HEK293 (cell line): ENCODE results near the gene NFE2L2.

Experiments
- BCL11B ChIP-seq: fragments of 450-650 bp; formaldehyde crosslinking; IDR thresholded peaks from 2 replicates; pipeline ENCODE4 v1.5.1; 2016; ENCODE audit warnings: low read depth, missing biosample characterization, missing genetic modification characterization
- GFI1B ChIP-seq: fragments of 450-650 bp; formaldehyde crosslinking; IDR thresholded peaks from 2 replicates; pipeline ENCODE4 v1.5.1; 2016; ENCODE audit warnings: missing biosample characterization, missing genetic modification characterization
- GLIS2 ChIP-seq: fragments of 450-650 bp; formaldehyde crosslinking; IDR thresholded peaks from 2 replicates; pipeline ENCODE4 v1.5.1; 2016; ENCODE audit warnings: missing biosample characterization, missing genetic modification characterization
- HOXA7 ChIP-seq: sonication (generic); formaldehyde crosslinking; IDR thresholded peaks from 2 replicates; pipeline ENCODE4 v1.8.1; 2022; ENCODE audit warnings: missing genetic modification reagents, borderline replicate concordance
- KLF16 ChIP-seq: fragments of 450-650 bp; formaldehyde crosslinking; IDR thresholded peaks from 2 replicates; pipeline ENCODE4 v1.5.1; 2017; ENCODE audit warnings: missing biosample characterization, missing genetic modification characterization
- PRDM1 ChIP-seq: fragments of 450-650 bp; formaldehyde crosslinking; IDR thresholded peaks from 2 replicates; pipeline ENCODE4; 2016; ENCODE audit warnings: missing biosample characterization, missing genetic modification characterization
- WT1 ChIP-seq: fragments of 450-650 bp; formaldehyde crosslinking; IDR thresholded peaks from 2 replicates; pipeline ENCODE4 v1.5.1; 2016; ENCODE audit warnings: missing biosample characterization, missing genetic modification characterization
- ZBTB1 ChIP-seq: fragments of 450-650 bp; formaldehyde crosslinking; IDR thresholded peaks from 2 replicates; pipeline ENCODE4 v1.5.1; 2016; ENCODE audit warnings: missing biosample characterization, missing genetic modification characterization
- ZBTB21 ChIP-seq: fragments of 450-650 bp; formaldehyde crosslinking; IDR thresholded peaks from 2 replicates; pipeline ENCODE4 v1.5.1; 2017; ENCODE audit warnings: missing biosample characterization, missing genetic modification characterization
- ZBTB48 ChIP-seq: fragments of 450-650 bp; formaldehyde crosslinking; IDR thresholded peaks from 2 replicates; pipeline ENCODE4 v1.5.1; 2016; ENCODE audit warnings: missing biosample characterization, missing genetic modification characterization
- ZNF10 ChIP-seq: fragments of 450-650 bp; formaldehyde crosslinking; IDR thresholded peaks from 2 replicates; pipeline ENCODE4 v1.5.1; 2017; ENCODE audit warnings: missing biosample characterization, missing genetic modification characterization
- ZNF155 ChIP-seq: fragments of 450-650 bp; formaldehyde crosslinking; IDR thresholded peaks from 2 replicates; pipeline ENCODE4 v1.5.1; 2016; ENCODE audit warnings: missing biosample characterization, missing genetic modification characterization
- ZNF157 ChIP-seq: fragments of 450-650 bp; formaldehyde crosslinking; IDR thresholded peaks from 2 replicates; pipeline ENCODE4 v1.5.1; 2016; ENCODE audit warnings: missing biosample characterization, missing genetic modification characterization
- ZNF169 ChIP-seq: fragments of 450-650 bp; formaldehyde crosslinking; IDR thresholded peaks from 2 replicates; pipeline ENCODE4 v1.5.1; 2016; ENCODE audit warnings: missing biosample characterization, missing genetic modification characterization
- ZNF211 ChIP-seq: fragments of 450-650 bp; formaldehyde crosslinking; IDR thresholded peaks from 2 replicates; pipeline ENCODE4 v1.5.1; 2016; ENCODE audit warnings: low read depth, missing biosample characterization, missing genetic modification characterization
- ZNF221 ChIP-seq: fragments of 450-650 bp; formaldehyde crosslinking; IDR thresholded peaks from 2 replicates; pipeline ENCODE4 v1.5.1; 2017; ENCODE audit warnings: missing biosample characterization, missing genetic modification characterization, borderline replicate concordance
- ZNF274 ChIP-seq, 2 experiments: fragments of 200-500 bp in 1 of 2; fragments of 450-650 bp in 1 of 2; sonication (Bioruptor generic) in 1 of 2; formaldehyde crosslinking in 1 of 2; IDR thresholded peaks; 2 replicates each; pipeline versions ENCODE4 v1.5.1 to v1.6.1; 2014 to 2016; ENCODE audit warnings: borderline replicate concordance in 1 of 2, inconsistent platforms in 1 of 2, low read length in 1 of 2, missing biosample characterization in 1 of 2, missing genetic modification characterization in 1 of 2
- ZNF366 ChIP-seq: fragments of 450-650 bp; formaldehyde crosslinking; conservative IDR thresholded peaks from 2 replicates; pipeline ENCODE4 v1.5.1; 2016; ENCODE audit warnings: missing biosample characterization, missing genetic modification characterization
- ZNF549 ChIP-seq: fragments of 450-650 bp; IDR thresholded peaks from 2 replicates; pipeline ENCODE4 v1.5.1; 2018; ENCODE audit warnings: missing biosample characterization, missing genetic modification characterization, mild to moderate bottlenecking, inconsistent platforms, moderate library complexity
- ZNF585B ChIP-seq: fragments of 450-650 bp; formaldehyde crosslinking; IDR thresholded peaks from 2 replicates; pipeline ENCODE4 v1.5.1; 2016; ENCODE audit warnings: missing biosample characterization, missing genetic modification characterization
- ZNF670 ChIP-seq: fragments of 450-650 bp; formaldehyde crosslinking; IDR thresholded peaks from 2 replicates; pipeline ENCODE4 v1.5.1; 2016; ENCODE audit warnings: missing biosample characterization, missing genetic modification characterization, low read depth
- ZNF785 ChIP-seq: fragments of 450-650 bp; formaldehyde crosslinking; IDR thresholded peaks from 2 replicates; pipeline ENCODE4 v1.5.1; 2016; ENCODE audit warnings: missing biosample characterization, missing genetic modification characterization
- ZSCAN30 ChIP-seq: fragments of 450-650 bp; IDR thresholded peaks from 2 replicates; pipeline ENCODE4 v1.5.1; 2018; ENCODE audit warnings: missing biosample characterization, mild to moderate bottlenecking, missing genetic modification characterization, moderate library complexity
- TF ChIP-seq, protein P1 (sequence below): fragments of 450-650 bp; IDR thresholded peaks from 2 replicates; pipeline ENCODE4 v1.5.1; 2018; ENCODE audit warnings: missing biosample characterization, mild to moderate bottlenecking, missing genetic modification characterization
- TF ChIP-seq, protein P2 (sequence below): fragments of 450-650 bp; formaldehyde crosslinking; IDR thresholded peaks from 2 replicates; pipeline ENCODE4 v1.5.1; 2016; ENCODE audit warnings: missing biosample characterization, missing genetic modification characterization
- TF ChIP-seq, protein P3 (sequence below): fragments of 450-650 bp; formaldehyde crosslinking; IDR thresholded peaks from 2 replicates; pipeline ENCODE4 v1.5.1; 2016; ENCODE audit warnings: missing biosample characterization, missing genetic modification characterization
- TF ChIP-seq, protein P4 (sequence below): fragments of 450-650 bp; formaldehyde crosslinking; IDR thresholded peaks from 2 replicates; pipeline ENCODE4 v1.5.1; 2016; ENCODE audit warnings: missing biosample characterization, missing genetic modification characterization
- TF ChIP-seq, protein P5 (sequence below): fragments of 450-650 bp; formaldehyde crosslinking; IDR thresholded peaks from 2 replicates; pipeline ENCODE4 v1.5.1; 2016; ENCODE audit warnings: missing biosample characterization, missing genetic modification characterization, low read depth
- TF ChIP-seq, protein P6 (sequence below): fragments of 450-650 bp; formaldehyde crosslinking; IDR thresholded peaks from 2 replicates; pipeline ENCODE4 v1.5.1; 2017; ENCODE audit warnings: missing biosample characterization, missing genetic modification characterization
- TF ChIP-seq, protein P7 (sequence below): fragments of 450-650 bp; formaldehyde crosslinking; IDR thresholded peaks from 2 replicates; pipeline ENCODE4 v1.5.1; 2016; ENCODE audit warnings: missing biosample characterization, missing genetic modification characterization

NFE2L2 gene

DNA sequence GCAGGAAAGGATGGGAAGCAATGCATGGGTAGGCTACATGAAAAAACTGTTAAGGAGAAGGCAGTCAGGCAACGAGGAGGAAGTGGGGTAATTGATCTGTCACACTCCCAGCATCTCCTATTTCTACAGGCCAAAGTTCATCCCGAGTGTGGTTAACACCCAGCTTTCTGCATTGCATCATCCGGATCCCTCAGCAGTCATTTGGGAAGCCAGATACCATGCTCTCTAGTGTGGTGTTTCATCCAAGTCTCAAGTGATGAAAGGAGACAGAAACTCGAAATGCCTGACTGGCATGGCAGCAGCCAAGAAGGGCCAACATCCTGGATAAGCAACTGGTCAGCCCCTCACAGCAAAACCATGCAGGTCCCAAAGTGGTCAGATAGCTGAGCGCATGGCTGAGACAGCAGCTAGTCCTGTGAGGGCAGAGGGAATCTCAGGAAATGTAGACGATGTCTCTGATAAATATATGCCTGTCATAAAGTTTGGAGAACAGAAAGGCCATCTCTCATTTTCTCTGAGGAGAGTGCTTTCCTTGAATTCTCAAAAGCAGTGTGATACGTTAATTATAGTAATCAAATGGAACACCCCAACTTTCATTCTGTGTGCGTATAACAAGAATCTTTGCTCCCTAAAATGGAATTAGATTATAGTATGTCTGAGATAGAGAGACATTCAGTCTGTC, 76.8 kb downstream of the NFE2L2 start (continued):
- no peak for TF ChIP-seq GLIS2 (tag by site-specific recombination)
- no peak for TF ChIP-seq GFI1B (tag by site-specific recombination)
- peak; percentile 33; the same call in 1 of the 2 replicates for TF ChIP-seq KLF16
- TF ChIP-seq BCL11B (tag by site-specific recombination): no peak
- TF ChIP-seq ZNF670: no peak
- no peak for TF ChIP-seq ZNF585B (tag by site-specific recombination)
- TF ChIP-seq, protein P1, sequence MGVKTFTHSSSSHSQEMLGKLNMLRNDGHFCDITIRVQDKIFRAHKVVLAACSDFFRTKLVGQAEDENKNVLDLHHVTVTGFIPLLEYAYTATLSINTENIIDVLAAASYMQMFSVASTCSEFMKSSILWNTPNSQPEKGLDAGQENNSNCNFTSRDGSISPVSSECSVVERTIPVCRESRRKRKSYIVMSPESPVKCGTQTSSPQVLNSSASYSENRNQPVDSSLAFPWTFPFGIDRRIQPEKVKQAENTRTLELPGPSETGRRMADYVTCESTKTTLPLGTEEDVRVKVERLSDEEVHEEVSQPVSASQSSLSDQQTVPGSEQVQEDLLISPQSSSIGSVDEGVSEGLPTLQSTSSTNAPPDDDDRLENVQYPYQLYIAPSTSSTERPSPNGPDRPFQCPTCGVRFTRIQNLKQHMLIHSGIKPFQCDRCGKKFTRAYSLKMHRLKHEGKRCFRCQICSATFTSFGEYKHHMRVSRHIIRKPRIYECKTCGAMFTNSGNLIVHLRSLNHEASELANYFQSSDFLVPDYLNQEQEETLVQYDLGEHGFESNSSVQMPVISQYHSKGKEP (tag by site-specific recombination): no peak
- TF ChIP-seq, protein P2, sequence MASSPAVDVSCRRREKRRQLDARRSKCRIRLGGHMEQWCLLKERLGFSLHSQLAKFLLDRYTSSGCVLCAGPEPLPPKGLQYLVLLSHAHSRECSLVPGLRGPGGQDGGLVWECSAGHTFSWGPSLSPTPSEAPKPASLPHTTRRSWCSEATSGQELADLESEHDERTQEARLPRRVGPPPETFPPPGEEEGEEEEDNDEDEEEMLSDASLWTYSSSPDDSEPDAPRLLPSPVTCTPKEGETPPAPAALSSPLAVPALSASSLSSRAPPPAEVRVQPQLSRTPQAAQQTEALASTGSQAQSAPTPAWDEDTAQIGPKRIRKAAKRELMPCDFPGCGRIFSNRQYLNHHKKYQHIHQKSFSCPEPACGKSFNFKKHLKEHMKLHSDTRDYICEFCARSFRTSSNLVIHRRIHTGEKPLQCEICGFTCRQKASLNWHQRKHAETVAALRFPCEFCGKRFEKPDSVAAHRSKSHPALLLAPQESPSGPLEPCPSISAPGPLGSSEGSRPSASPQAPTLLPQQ: 0 out of 2 replicates have a peak, but pooled peaks have one; percentile 31
- no peak for TF ChIP-seq ZSCAN30 (tag by site-specific recombination)
- TF ChIP-seq ZNF549 (tag by site-specific recombination): no peak
- TF ChIP-seq, protein P3, sequence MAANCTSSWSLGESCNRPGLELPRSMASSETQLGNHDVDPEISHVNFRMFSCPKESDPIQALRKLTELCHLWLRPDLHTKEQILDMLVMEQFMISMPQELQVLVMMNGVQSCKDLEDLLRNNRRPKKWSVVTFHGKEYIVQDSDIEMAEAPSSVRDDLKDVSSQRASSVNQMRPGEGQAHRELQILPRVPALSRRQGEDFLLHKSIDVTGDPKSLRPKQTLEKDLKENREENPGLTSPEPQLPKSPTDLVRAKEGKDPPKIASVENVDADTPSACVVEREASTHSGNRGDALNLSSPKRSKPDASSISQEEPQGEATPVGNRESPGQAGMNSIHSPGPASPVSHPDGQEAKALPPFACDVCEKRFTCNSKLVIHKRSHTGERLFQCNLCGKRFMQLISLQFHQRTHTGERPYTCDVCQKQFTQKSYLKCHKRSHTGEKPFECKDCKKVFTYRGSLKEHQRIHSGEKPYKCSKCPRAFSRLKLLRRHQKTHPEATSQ (tag by site-specific recombination): no peak
- no peak for TF ChIP-seq ZNF211 (tag by site-specific recombination)
- no peak for TF ChIP-seq ZBTB21
- no peak for TF ChIP-seq ZNF157 (tag by site-specific recombination)
- no peak for TF ChIP-seq ZNF274 (IDR thresholded peaks at IDR 0.05; ENCODE audit: low read length)
- no peak for TF ChIP-seq ZNF274 (tag by site-specific recombination; IDR thresholded peaks at IDR 0.05; ENCODE audit: borderline replicate concordance)
- TF ChIP-seq WT1 (tag by site-specific recombination): no peak; the same call in 1 of the 2 replicates
- TF ChIP-seq ZBTB48 (tag by site-specific recombination): no peak
- TF ChIP-seq HOXA7 (CRISPR knock-in tag): no peak
- TF ChIP-seq, protein P4, sequence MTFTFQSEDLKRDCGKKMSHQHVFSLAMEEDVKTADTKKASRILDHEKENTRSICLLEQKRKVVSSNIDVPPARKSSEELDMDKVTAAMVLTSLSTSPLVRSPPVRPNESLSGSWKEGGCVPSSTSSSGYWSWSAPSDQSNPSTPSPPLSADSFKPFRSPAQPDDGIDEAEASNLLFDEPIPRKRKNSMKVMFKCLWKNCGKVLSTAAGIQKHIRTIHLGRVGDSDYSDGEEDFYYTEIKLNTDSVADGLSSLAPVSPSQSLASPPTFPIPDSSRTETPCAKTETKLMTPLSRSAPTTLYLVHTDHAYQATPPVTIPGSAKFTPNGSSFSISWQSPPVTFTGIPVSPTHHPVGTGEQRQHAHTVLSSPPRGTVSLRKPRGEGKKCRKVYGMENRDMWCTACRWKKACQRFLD: no peak
- no peak for TF ChIP-seq ZNF221
- TF ChIP-seq, protein P5, sequence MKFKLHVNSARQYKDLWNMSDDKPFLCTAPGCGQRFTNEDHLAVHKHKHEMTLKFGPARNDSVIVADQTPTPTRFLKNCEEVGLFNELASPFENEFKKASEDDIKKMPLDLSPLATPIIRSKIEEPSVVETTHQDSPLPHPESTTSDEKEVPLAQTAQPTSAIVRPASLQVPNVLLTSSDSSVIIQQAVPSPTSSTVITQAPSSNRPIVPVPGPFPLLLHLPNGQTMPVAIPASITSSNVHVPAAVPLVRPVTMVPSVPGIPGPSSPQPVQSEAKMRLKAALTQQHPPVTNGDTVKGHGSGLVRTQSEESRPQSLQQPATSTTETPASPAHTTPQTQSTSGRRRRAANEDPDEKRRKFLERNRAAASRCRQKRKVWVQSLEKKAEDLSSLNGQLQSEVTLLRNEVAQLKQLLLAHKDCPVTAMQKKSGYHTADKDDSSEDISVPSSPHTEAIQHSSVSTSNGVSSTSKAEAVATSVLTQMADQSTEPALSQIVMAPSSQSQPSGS (tag by site-specific recombination): peak; percentile 31; the same call in 1 of the 2 replicates
- TF ChIP-seq, protein P6, sequence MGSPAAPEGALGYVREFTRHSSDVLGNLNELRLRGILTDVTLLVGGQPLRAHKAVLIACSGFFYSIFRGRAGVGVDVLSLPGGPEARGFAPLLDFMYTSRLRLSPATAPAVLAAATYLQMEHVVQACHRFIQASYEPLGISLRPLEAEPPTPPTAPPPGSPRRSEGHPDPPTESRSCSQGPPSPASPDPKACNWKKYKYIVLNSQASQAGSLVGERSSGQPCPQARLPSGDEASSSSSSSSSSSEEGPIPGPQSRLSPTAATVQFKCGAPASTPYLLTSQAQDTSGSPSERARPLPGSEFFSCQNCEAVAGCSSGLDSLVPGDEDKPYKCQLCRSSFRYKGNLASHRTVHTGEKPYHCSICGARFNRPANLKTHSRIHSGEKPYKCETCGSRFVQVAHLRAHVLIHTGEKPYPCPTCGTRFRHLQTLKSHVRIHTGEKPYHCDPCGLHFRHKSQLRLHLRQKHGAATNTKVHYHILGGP (tag by site-specific recombination): 0 out of 2 replicates have a peak, but pooled peaks have one; percentile 38
- TF ChIP-seq, protein P7, sequence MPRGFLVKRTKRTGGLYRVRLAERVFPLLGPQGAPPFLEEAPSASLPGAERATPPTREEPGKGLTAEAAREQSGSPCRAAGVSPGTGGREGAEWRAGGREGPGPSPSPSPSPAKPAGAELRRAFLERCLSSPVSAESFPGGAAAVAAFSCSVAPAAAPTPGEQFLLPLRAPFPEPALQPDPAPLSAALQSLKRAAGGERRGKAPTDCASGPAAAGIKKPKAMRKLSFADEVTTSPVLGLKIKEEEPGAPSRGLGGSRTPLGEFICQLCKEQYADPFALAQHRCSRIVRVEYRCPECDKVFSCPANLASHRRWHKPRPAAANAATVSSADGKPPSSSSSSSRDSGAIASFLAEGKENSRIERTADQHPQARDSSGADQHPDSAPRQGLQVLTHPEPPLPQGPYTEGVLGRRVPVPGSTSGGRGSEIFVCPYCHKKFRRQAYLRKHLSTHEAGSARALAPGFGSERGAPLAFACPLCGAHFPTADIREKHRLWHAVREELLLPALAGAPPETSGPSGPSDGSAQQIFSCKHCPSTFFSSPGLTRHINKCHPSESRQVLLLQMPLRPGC: no peak
- TF ChIP-seq ZNF10 (tag by site-specific recombination): peak; percentile 72
- TF ChIP-seq ZNF169 (tag by site-specific recombination): no peak
- no peak for TF ChIP-seq ZNF785 (tag by site-specific recombination)
- no peak for TF ChIP-seq ZNF366 (tag by site-specific recombination)
- no peak; the same call in 1 of the 2 replicates for TF ChIP-seq PRDM1 (tag by site-specific recombination)
- no peak for TF ChIP-seq ZBTB1
- TF ChIP-seq ZNF155 (tag by site-specific recombination): no peak
